GM12891 (cell line): ENCODE data around the gene RHOXF2.

ENCODE experiments used
- DNase-seq: peaks from one replicate; pipeline ENCODE4 v3.0.0; 2011; ENCODE audit warnings: low spot score; ENCODE audit not compliant: insufficient read length
- FAIRE-seq: peaks from 2 replicates; lab custom pipeline; 2011; peaks lifted over from hg19 to GRCh38; lab: Jason Lieb, UNC
- PAX5 ChIP-seq: IDR thresholded peaks from 2 replicates; pipeline ENCODE4 v1.6.1; 2011; ENCODE audit warnings: low read length, moderate library complexity, mild to moderate bottlenecking; ENCODE audit not compliant: insufficient read depth, severe bottlenecking
- POLR2A ChIP-seq: IDR thresholded peaks from 2 replicates; pipeline ENCODE4 v1.6.1; 2011; ENCODE audit warnings: low read depth, low read length, control low read depth
- POLR2AphosphoS5 ChIP-seq: IDR thresholded peaks from 2 replicates; pipeline ENCODE4 v1.6.1; 2011; ENCODE audit warnings: low read depth, low read length, control low read depth
- POU2F2 ChIP-seq: IDR thresholded peaks from 2 replicates; pipeline ENCODE4 v1.6.1; 2011; ENCODE audit warnings: low read depth, mild to moderate bottlenecking, control low read depth, low read length, moderate library complexity
- SPI1 ChIP-seq: IDR thresholded peaks from 2 replicates; pipeline ENCODE4 v1.6.1; 2011; ENCODE audit warnings: low read depth, low read length, control low read depth
- TAF1 ChIP-seq: IDR thresholded peaks from 2 replicates; pipeline ENCODE4 v1.6.1; 2011; ENCODE audit warnings: low read depth, low read length, control low read depth

Gene RHOXF2

GRCh38 chrX:120205816-120206753 lies 47.7 kb downstream of the RHOXF2 start:
- FAIRE-seq (peak; percentile 13), DNase-seq (no peak)
- no peak for TF ChIP-seq POU2F2
- no peak for TF ChIP-seq SPI1
- TF ChIP-seq TAF1, result no peak
- no peak for TF ChIP-seq POLR2A
- no peak for TF ChIP-seq POLR2AphosphoS5
- no peak for TF ChIP-seq PAX5

GRCh38 chrX:120207009-120207605 lies 48.7 kb downstream of the RHOXF2 start:
- no peak for DNase-seq
- FAIRE-seq, result no peak

GRCh38 chrX:120213438-120214265 lies 55.2 kb downstream of the RHOXF2 start:
- peak; percentile 60 for FAIRE-seq
- TF ChIP-seq POLR2A, result no peak
- no peak for TF ChIP-seq POU2F2
- no peak for TF ChIP-seq SPI1
- TF ChIP-seq POLR2AphosphoS5, result no peak
- no peak for TF ChIP-seq TAF1
- no peak for TF ChIP-seq PAX5
- peak; percentile 24 for DNase-seq

More at GRCh38 chrX:120207009-120207605, 48.7 kb downstream of the RHOXF2 start:
- TF ChIP-seq TAF1, result no peak
- TF ChIP-seq PAX5, result no peak
- TF ChIP-seq SPI1, result no peak
- no peak for TF ChIP-seq POU2F2
- no peak for TF ChIP-seq POLR2A
